Upper lobe of right lung (tissue), 1 donor: ENCODE data around the gene GLS. TPM values are rescaled to one million over a fixed set of nuclear protein-coding genes. Genes with fewer than 3 reads are reported as not detected.
"Not testable (repeated sequence)": the region's sequence is repeated elsewhere in the genome, so short reads cannot be mapped to it uniquely, and the experiment has no call there.

Source experiments
- ATAC-seq: fragments of 200-7000 bp; cut with Tn5 transposase; one replicate; pipeline ENCODE4 v1.9.1; 2020; ENCODE audit warnings: mild to moderate bottlenecking, moderate library complexity
- DNase-seq: peaks from one replicate; pipeline ENCODE4 v3.0.0-alpha.2; 2020
- H3K27ac ChIP-seq: fragments of 200-600 bp; one replicate; pipeline ENCODE4 v1.8.0; 2022
- H3K27me3 ChIP-seq: fragments of 200-600 bp; one replicate; pipeline ENCODE4 v1.8.0; 2022; ENCODE audit warnings: mild to moderate bottlenecking
- H3K36me3 ChIP-seq: fragments of 200-600 bp; one replicate; pipeline ENCODE4 v1.8.0; 2022
- H3K4me1 ChIP-seq: fragments of 200-600 bp; one replicate; pipeline ENCODE4 v1.8.0; 2022
- H3K4me3 ChIP-seq: fragments of 200-600 bp; one replicate; pipeline ENCODE4 v1.8.0; 2022; ENCODE audit warnings: mild to moderate bottlenecking
- H3K9me3 ChIP-seq: fragments of 200-600 bp; one replicate; pipeline ENCODE4 v1.8.0; 2022
- CTCF ChIP-seq: fragments of 200-600 bp; IDR thresholded peaks from one replicate; pipeline ENCODE4 v1.8.0; 2022; ENCODE audit warnings: antibody characterized with exemption
- intact Hi-C: fragments of 100-400 bp; cut with DNase I; formaldehyde crosslinking; loops from one replicate; pipeline ENCODE4 v1.11.0; 2022
- total RNA-seq: library from RNA; stranded (reverse); fragmentation: NEBNext Ultra II Directional; extraction: Animal tissue kit (Norgen Biotek cat#: 25700); gene quantifications from one replicate; pipeline ENCODE4 v1.2.1, GENCODE V29; 2021
- donor health status: DM: no; HTN: yes; CAD: no; lungs with severe emphysema.

GLS gene
- total RNA-seq, 1 donor from 2014 or later: 209 TPM

DNA sequence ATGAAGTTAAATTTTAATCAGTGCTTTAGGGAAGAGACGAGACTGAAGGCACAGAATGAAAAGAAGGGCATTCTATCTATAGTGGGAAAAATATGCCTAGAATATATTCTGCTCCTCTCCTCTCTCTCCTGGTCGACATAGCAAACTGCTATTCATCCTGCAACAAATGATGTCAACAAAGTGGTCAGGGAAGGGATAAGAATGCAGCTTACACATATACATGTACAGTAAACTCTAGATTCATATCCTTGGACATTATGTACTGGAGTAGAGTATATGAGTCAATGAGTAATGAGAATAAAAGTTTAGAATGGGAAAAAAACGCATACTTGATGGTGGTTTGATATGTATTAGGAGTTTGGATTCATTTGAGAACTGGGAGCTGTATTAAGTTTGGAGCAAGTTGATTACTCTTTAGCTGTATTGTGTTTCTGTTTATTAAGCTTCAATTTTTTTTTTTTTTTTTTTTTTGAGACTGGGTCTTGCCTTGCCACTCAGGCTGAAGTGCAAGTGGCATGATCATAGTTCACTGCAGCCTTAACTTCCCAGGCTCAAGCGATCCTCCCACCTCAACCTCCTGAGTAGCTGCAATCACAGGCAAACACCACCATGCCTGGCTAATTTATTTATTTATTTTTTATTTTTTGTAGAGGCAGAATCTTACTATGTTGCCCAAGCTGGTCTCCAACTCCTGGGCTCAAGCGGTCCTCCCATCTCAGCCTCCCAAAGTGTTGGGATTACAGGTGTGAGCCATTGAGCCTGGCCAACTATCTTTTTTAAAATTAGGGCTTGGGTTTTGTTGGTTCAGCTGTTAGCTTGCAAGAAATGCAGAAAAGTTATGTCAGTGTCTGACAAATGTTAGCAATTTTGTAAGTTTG lies 79.5 kb downstream of the GLS start:
- H3K27ac ChIP-seq: no peak overlapping the region
- ATAC-seq: no peak
- no peak overlapping the region for H3K4me3 ChIP-seq
- H3K36me3 ChIP-seq: peaks cover 52% of the 10 kb centered on the region
- peaks cover 4% of the 10 kb centered on the region for H3K4me1 ChIP-seq
- TF ChIP-seq CTCF: no peak
- no peak for DNase-seq
- H3K27me3 ChIP-seq: no peaks in the 10 kb centered on the region
- intact Hi-C loops: no loop called here
- no peaks in the 10 kb centered on the region for H3K9me3 ChIP-seq

DNA sequence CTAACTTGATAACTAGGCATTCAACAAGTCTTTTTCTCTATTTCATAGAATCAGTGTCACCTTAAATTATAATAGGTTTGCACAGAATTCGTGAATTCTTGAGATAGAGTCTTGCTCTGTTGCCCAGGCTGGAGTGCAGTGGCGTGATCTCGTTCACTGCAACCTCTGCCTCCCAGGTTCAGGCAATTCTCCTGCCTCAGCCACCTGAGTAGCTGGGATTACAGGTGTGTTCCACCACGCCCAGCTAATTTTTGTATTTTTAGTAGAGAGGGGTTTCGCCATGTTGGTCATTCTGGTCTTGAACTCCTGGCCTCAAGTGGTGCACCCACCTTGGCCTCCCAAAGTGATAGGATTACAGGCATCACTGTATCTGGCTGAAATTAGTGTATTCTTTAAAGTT lies 80.5 kb downstream of the GLS start:
- H3K36me3 ChIP-seq: peaks cover 62% of the 10 kb centered on the region
- H3K27me3 ChIP-seq, H3K27ac ChIP-seq, H3K4me1 ChIP-seq, H3K4me3 ChIP-seq, intact Hi-C loops, DNase-seq, H3K9me3 ChIP-seq, ATAC-seq: not testable (repeated sequence)

- Histone ChIP-seq H3K36me3 (peaks cover 70% of the 10 kb centered on the region), H3K27ac (no peak overlapping the region), H3K9me3 (no peaks in the 10 kb centered on the region), H3K4me1 (peaks cover 4% of the 10 kb centered on the region), H3K4me3 (no peak overlapping the region), H3K27me3 (no peaks in the 10 kb centered on the region)
- peak; percentile 71 for ATAC-seq
- DNase-seq: no peak
- intact Hi-C loops: no loop called here
- no peak for TF ChIP-seq CTCF
These were observed 81.4 kb downstream of the GLS start for GRCh38 chr2:190961918-190962487.

- no peak overlapping the region for H3K27ac ChIP-seq
- no peaks in the 10 kb centered on the region for H3K9me3 ChIP-seq
- TF ChIP-seq CTCF: no peak
- no peak for ATAC-seq
- H3K4me1 ChIP-seq: peaks cover 4% of the 10 kb centered on the region
- H3K4me3 ChIP-seq: no peak overlapping the region
- peaks cover 79% of the 10 kb centered on the region for H3K36me3 ChIP-seq
- DNase-seq: no peak
- no peaks in the 10 kb centered on the region for H3K27me3 ChIP-seq
- intact Hi-C loops: no loop called here
These were observed 82.5 kb downstream of the GLS start for GRCh38 chr2:190963088-190963487.

DNA sequence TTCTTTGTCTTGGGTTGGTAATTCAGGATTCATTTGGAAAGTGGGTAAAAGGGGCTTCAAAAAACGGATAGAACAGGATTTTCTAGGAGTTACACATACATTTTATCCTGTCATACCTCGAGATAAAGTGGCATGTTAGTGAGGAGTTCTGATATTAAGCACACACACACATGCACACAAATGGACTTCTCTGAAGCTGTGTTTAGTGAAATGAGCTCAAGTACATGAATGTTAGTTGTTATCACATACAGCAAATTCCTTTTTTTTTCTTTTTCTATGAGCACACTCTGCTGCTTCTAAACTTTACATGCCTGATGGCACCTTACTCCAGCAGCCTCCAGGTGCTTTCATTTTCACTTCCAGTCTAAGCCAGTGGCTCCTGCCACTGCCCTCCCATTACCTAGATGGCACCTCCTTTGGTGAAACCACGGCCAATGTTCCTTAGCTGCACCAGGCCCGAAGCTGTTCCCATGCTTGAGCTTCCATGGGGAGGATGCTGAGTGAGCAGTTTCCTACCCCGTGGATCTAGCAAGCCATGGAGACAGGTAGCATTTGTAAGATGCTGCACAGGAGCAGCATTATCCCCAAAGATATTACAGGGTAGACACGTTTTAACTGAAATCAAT lies 83.7 kb downstream of the GLS start:
- no peaks in the 10 kb centered on the region for H3K27me3 ChIP-seq
- no peak for DNase-seq
- ATAC-seq: peak; percentile 68
- TF ChIP-seq CTCF: no peak
- H3K9me3 ChIP-seq: no peaks in the 10 kb centered on the region
- no peak overlapping the region for H3K27ac ChIP-seq
- no peak overlapping the region for H3K4me3 ChIP-seq
- peaks cover 4% of the 10 kb centered on the region for H3K4me1 ChIP-seq
- H3K36me3 ChIP-seq: peaks cover 91% of the 10 kb centered on the region
- intact Hi-C loops: no loop called here
